RWPE1 (cell line): ENCODE data around the gene TOP3A.

Experiments
- CTCF ChIA-PET: fragments of 350-600 bp; sonication (Branson Sonifier 250); formaldehyde crosslinking; extraction: SDS; loops from one replicate; lab custom pipeline; 2021; lab: Yijun Ruan, JAX
- POLR2A ChIA-PET: fragments of 400-600 bp; formaldehyde crosslinking; extraction: SDS; loops from one replicate; lab custom pipeline; 2020; ENCODE audit warnings: antibody characterized with exemption; ENCODE audit not compliant: low non-redundant PET; lab: Yijun Ruan, JAX
- DNase-seq: peaks from one replicate; pipeline ENCODE4 v3.0.0; 2012; ENCODE audit warnings: low spot score
- H3K27ac ChIP-seq: fragments of 450-650 bp; 2 replicates; pipeline ENCODE4 v1.5.1; 2017
- TF ChIP-seq, protein P1 (sequence below): fragments of 450-650 bp; conservative IDR thresholded peaks from 2 replicates; pipeline ENCODE4 v1.5.1; 2017; ENCODE audit warnings: low read depth, mild to moderate bottlenecking

TOP3A gene

DNA sequence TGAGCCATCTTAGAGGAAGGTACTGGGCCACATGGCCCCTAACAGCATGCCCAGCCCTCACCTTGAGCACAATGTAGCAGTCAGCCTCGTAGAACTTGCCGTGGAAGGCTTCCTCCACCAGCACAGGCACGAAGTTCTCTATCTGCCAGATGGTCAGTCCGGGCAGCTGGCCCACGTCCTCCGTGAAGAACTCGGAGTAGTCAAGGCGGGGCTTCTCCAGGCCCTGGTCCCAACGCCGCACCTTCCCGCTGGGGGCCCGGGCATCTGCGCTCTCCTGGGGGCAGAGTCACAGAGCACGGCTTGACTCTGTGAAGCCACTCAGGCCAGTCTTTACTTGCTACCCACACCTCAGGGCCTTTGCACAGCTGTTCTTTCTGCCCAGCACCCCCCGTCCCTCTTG, 63.6 kb downstream of the TOP3A start:
- CTCF ChIA-PET, result no interaction called here
- H3K27ac ChIP-seq, result peak overlapping the region; percentile 93
- TF ChIP-seq, protein P1, sequence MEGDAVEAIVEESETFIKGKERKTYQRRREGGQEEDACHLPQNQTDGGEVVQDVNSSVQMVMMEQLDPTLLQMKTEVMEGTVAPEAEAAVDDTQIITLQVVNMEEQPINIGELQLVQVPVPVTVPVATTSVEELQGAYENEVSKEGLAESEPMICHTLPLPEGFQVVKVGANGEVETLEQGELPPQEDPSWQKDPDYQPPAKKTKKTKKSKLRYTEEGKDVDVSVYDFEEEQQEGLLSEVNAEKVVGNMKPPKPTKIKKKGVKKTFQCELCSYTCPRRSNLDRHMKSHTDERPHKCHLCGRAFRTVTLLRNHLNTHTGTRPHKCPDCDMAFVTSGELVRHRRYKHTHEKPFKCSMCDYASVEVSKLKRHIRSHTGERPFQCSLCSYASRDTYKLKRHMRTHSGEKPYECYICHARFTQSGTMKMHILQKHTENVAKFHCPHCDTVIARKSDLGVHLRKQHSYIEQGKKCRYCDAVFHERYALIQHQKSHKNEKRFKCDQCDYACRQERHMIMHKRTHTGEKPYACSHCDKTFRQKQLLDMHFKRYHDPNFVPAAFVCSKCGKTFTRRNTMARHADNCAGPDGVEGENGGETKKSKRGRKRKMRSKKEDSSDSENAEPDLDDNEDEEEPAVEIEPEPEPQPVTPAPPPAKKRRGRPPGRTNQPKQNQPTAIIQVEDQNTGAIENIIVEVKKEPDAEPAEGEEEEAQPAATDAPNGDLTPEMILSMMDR, result no peak
- POLR2A ChIA-PET, result no interaction called here
- DNase-seq, result no peak

DNA sequence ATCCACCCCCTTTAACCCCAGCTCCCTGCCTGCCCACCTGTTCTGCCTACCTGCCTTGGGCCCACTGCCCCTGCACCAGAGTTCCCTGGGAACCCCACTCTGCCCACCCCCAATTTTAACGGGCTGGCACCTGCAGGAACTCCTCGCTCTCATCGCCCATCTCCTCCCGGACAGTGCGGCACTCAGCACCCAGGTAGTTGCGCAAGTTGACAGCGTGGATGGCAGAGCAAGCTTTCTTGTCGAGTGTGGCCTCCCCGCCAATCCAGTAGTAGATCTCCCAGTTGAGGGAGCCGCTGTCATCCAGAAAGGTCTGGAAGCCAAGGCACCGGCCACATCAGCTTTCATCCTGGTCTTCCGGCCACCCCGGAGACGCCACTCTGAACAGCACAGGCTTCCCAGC, 64.1 kb downstream of the TOP3A start:
- H3K27ac ChIP-seq, result peak overlapping the region; percentile 93
- POLR2A ChIA-PET, result no interaction called here

DNA sequence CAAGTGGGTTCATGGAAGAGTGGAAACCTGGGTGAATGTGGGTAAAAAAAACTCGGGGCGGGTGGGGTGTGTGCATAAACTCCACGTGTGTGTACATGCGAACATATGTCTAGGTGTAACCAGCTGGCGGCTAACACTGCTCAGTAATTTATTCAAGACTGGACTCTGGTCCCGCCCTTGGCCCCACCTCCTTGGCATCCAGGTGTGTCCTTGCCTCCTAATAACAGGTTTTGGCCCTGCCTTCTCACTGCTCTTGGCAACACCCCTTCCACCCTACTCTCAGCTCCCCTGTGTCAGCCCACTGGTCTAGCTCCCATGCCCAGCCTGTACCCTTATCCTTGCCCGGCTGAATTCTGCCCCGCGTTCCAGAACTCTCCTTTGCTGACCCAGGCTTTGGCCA, 64.5 kb downstream of the TOP3A start:
- TF ChIP-seq, protein P1, result no peak
- CTCF ChIA-PET, result no interaction called here
- POLR2A ChIA-PET, result no interaction called here
- H3K27ac ChIP-seq, result peak overlapping the region; percentile 93
- DNase-seq, result peak; percentile 61

More for the DNA sequence above, 64.1 kb downstream of the TOP3A start:
- CTCF ChIA-PET, result no interaction called here
- no peak for DNase-seq
- TF ChIP-seq, protein P1, result no peak

DNA sequence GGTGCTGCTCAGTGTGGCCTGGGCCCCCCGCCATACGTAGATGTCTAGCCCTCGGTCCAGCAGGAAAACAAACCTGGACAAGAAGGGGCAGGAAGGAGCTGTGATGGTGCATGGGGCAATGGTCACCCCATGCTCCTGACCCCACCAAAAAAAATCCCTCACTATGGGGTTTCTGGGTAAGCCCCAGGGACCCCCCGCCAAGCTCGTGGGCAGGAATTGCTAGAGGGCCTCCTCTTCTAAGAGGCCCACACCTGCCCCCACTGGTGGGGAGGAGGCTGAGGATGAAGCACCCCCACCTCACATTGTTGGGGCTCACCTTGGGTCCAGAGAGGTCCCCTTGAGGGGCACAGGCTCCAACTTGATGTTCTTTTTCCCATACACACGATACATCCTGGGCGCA, 66.0 kb downstream of the TOP3A start:
- TF ChIP-seq, protein P1, result no peak
- ChIA-PET POLR2A (no interaction called here), CTCF (interaction anchor here (0.5 to 1.3 kb wide), 9 partner anchors 11 to 1173 kb away, joined by 3 to 10 read pairs (median 4); no protein-coding TSS in a partner anchor)
- DNase-seq, result no peak
- peak overlapping the region; percentile 93 for H3K27ac ChIP-seq

DNA sequence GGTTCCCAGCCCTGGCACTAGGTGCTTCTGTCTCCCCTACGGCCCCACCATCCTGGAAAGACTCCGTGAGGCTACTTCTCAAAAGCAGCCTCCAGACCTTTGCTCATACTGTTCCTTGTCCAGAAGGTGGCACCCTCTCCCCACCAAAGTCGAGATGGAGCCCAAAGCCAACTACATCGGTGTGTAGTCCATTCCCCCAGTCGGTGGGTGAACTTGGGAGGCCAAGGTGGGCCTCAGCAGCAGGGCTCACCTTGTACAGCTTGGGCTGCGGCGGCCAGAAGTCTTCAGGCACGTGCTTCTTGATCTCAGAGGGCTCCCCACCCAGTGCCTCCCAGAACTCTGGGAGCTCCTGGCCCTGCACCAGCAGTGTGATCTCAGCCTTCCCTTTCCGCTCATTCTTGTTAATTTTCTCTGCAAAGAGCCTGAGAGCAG, 66.5 kb downstream of the TOP3A start:
- TF ChIP-seq, protein P1, result peak; percentile 79
- ChIA-PET CTCF (interaction anchor here (0.5 to 1.3 kb wide), 11 partner anchors 9 to 1173 kb away, joined by 3 to 10 read pairs (median 4); partner anchors contain the start of gene ALKBH5), POLR2A (no interaction called here)
- peak; percentile 76 for DNase-seq
- peak overlapping the region; percentile 93 for H3K27ac ChIP-seq

- no peak for DNase-seq
- ChIA-PET POLR2A (interaction anchor here (1.0 kb wide), 1 partner anchor 12 kb away, joined by 3 read pairs; no protein-coding TSS in a partner anchor), CTCF (interaction anchor here (0.7 to 1.1 kb wide), 6 partner anchors 9 to 360 kb away, joined by 3 to 4 read pairs (median 4); partner anchors contain the start of gene ALKBH5)
- peak overlapping the region; percentile 93 for H3K27ac ChIP-seq
- TF ChIP-seq, protein P1, result no peak
Measured at GRCh38 chr17:18247613-18248001, 67.2 kb downstream of the TOP3A start.
